WTC11 (cell line): ENCODE results near the gene BCL2L11. TPM values are rescaled to one million over a fixed set of nuclear protein-coding genes. Genes with fewer than 3 reads are reported as not detected.

Experiments
- CREM ChIP-seq: sonication (generic); formaldehyde crosslinking; IDR thresholded peaks from 2 replicates; pipeline ENCODE4 v1.8.1; 2022; ENCODE audit warnings: mild to moderate bottlenecking, missing genetic modification reagents, moderate library complexity
- ELF4 ChIP-seq: sonication (generic); formaldehyde crosslinking; IDR thresholded peaks from 2 replicates; pipeline ENCODE4 v1.8.1; 2022; ENCODE audit warnings: low read depth, mild to moderate bottlenecking, moderate library complexity, missing genetic modification reagents
- ETV6 ChIP-seq: sonication (generic); formaldehyde crosslinking; IDR thresholded peaks from 2 replicates; pipeline ENCODE4 v1.8.1; 2022; ENCODE audit warnings: mild to moderate bottlenecking, missing genetic modification reagents
- GTF2I ChIP-seq: fragments of 250-450 bp; sonication (Bioruptor Pico); conservative IDR thresholded peaks from 2 replicates; pipeline ENCODE4 v1.4.0; 2021; ENCODE audit warnings: mild to moderate bottlenecking
- HMGA2 ChIP-seq: fragments of 250-450 bp; sonication (Bioruptor Pico); IDR thresholded peaks from 2 replicates; pipeline ENCODE4 v1.4.0; 2021; ENCODE audit warnings: mild to moderate bottlenecking, moderate library complexity
- IRF2 ChIP-seq: sonication (generic); formaldehyde crosslinking; IDR thresholded peaks from 2 replicates; pipeline ENCODE4 v1.8.0; 2022; ENCODE audit warnings: low read depth, missing genetic modification reagents, borderline replicate concordance
- JUN ChIP-seq: sonication (generic); formaldehyde crosslinking; IDR thresholded peaks from 2 replicates; pipeline ENCODE4 v1.8.0; 2023; ENCODE audit warnings: mild to moderate bottlenecking, missing genetic modification reagents
- MAX ChIP-seq: sonication (generic); formaldehyde crosslinking; IDR thresholded peaks from 2 replicates; pipeline ENCODE4 v1.8.0; 2022; ENCODE audit warnings: mild to moderate bottlenecking, missing genetic modification reagents
- NFATC4 ChIP-seq: fragments of 250-450 bp; sonication (Bioruptor Pico); IDR thresholded peaks from 2 replicates; pipeline ENCODE4 v1.9.0; 2021; ENCODE audit warnings: mild to moderate bottlenecking
- NFE2L1 ChIP-seq: sonication (generic); formaldehyde crosslinking; IDR thresholded peaks from 2 replicates; pipeline ENCODE4 v1.8.1; 2023; ENCODE audit warnings: missing genetic modification reagents
- NFYB ChIP-seq: sonication (generic); formaldehyde crosslinking; conservative IDR thresholded peaks from 2 replicates; pipeline ENCODE4 v1.8.0; 2022; ENCODE audit warnings: low read depth, missing genetic modification reagents
- NR3C1 ChIP-seq: sonication (generic); formaldehyde crosslinking; conservative IDR thresholded peaks from 2 replicates; pipeline ENCODE4 v1.8.1; 2023; ENCODE audit warnings: low read depth, mild to moderate bottlenecking, missing genetic modification reagents
- RELA ChIP-seq: sonication (generic); formaldehyde crosslinking; IDR thresholded peaks from 2 replicates; pipeline ENCODE4 v1.8.1; 2022; ENCODE audit warnings: missing genetic modification reagents, mild to moderate bottlenecking, borderline replicate concordance
- SMAD3 ChIP-seq: sonication (generic); formaldehyde crosslinking; IDR thresholded peaks from 2 replicates; pipeline ENCODE4 v1.8.0; 2022; ENCODE audit warnings: missing genetic modification reagents, mild to moderate bottlenecking, borderline replicate concordance
- SP1 ChIP-seq: sonication (generic); formaldehyde crosslinking; conservative IDR thresholded peaks from 2 replicates; pipeline ENCODE4 v1.8.1; 2022; ENCODE audit warnings: missing genetic modification reagents
- TCF7 ChIP-seq: sonication (generic); formaldehyde crosslinking; IDR thresholded peaks from 2 replicates; pipeline ENCODE4 v1.8.0; 2022; ENCODE audit warnings: mild to moderate bottlenecking, low read depth, missing genetic modification reagents, moderate library complexity
- TEAD1 ChIP-seq: sonication (generic); formaldehyde crosslinking; IDR thresholded peaks from 2 replicates; pipeline ENCODE4 v1.8.0; 2022; ENCODE audit warnings: mild to moderate bottlenecking, missing genetic modification reagents
- TEAD4 ChIP-seq: sonication (generic); formaldehyde crosslinking; IDR thresholded peaks from 2 replicates; pipeline ENCODE4 v1.8.0; 2022; ENCODE audit warnings: mild to moderate bottlenecking, missing genetic modification reagents
- TP53 ChIP-seq: sonication (generic); formaldehyde crosslinking; IDR thresholded peaks from 2 replicates; pipeline ENCODE4 v1.8.1; 2023; ENCODE audit warnings: mild to moderate bottlenecking, missing genetic modification reagents
- ZBTB43 ChIP-seq: sonication (generic); formaldehyde crosslinking; IDR thresholded peaks from 2 replicates; pipeline ENCODE4 v1.8.1; 2023; ENCODE audit warnings: mild to moderate bottlenecking, missing genetic modification reagents
- ZNF121 ChIP-seq: sonication (generic); formaldehyde crosslinking; IDR thresholded peaks from 2 replicates; pipeline ENCODE4 v1.8.0; 2023; ENCODE audit warnings: missing genetic modification reagents
- ZNF219 ChIP-seq: sonication (generic); formaldehyde crosslinking; IDR thresholded peaks from 2 replicates; pipeline ENCODE4 v1.8.0; 2023; ENCODE audit warnings: missing genetic modification reagents, mild to moderate bottlenecking, borderline replicate concordance
- ZNF232 ChIP-seq: sonication (generic); formaldehyde crosslinking; IDR thresholded peaks from 2 replicates; pipeline ENCODE4 v1.8.0; 2022; ENCODE audit warnings: mild to moderate bottlenecking, missing genetic modification reagents
- ZNF416 ChIP-seq: fragments of 250-450 bp; sonication (Bioruptor Pico); IDR thresholded peaks from 2 replicates; pipeline ENCODE4 v1.9.0; 2021; ENCODE audit warnings: mild to moderate bottlenecking, inconsistent platforms
- ZNF423 ChIP-seq: fragments of 250-450 bp; sonication (Bioruptor Pico); IDR thresholded peaks from 2 replicates; pipeline ENCODE4 v2.1.2; 2022; ENCODE audit warnings: mild to moderate bottlenecking, moderate library complexity
- total RNA-seq: library from RNA; stranded (reverse); gene quantifications from 3 replicates; pipeline ENCODE4 v1.2.3, GENCODE V29; 2021
- TF ChIP-seq, protein P1 (sequence below): fragments of 250-450 bp; sonication (Bioruptor Pico); conservative IDR thresholded peaks from 2 replicates; pipeline ENCODE4 v1.9.0; 2021; ENCODE audit warnings: mild to moderate bottlenecking
- TF ChIP-seq, protein P2 (sequence below): fragments of 250-450 bp; sonication (Bioruptor Pico); IDR thresholded peaks from 2 replicates; pipeline ENCODE4 v1.9.0; 2021; ENCODE audit warnings: mild to moderate bottlenecking
- TF ChIP-seq, protein P3 (sequence below): sonication (generic); formaldehyde crosslinking; conservative IDR thresholded peaks from 2 replicates; pipeline ENCODE4 v1.8.1; 2022; ENCODE audit warnings: mild to moderate bottlenecking, missing genetic modification reagents
- TF ChIP-seq, protein P4 (sequence below): fragments of 250-450 bp; sonication (Bioruptor Pico); IDR thresholded peaks from 2 replicates; pipeline ENCODE4 v1.8.0; 2021; ENCODE audit warnings: mild to moderate bottlenecking
- TF ChIP-seq, protein P5 (sequence below): sonication (generic); formaldehyde crosslinking; IDR thresholded peaks from 2 replicates; pipeline ENCODE4 v1.8.1; 2022; ENCODE audit warnings: low read depth, mild to moderate bottlenecking, moderate library complexity, missing genetic modification reagents, borderline replicate concordance
- TF ChIP-seq, protein P6 (sequence below): fragments of 250-450 bp; sonication (Bioruptor Pico); IDR thresholded peaks from 2 replicates; pipeline ENCODE4 v1.9.0; 2021; ENCODE audit warnings: mild to moderate bottlenecking

BCL2L11 gene
- total RNA-seq, 1 experiment from 2014 or later, result 19.3 TPM

GRCh38 chr2:111122631-111123421 is 2.1 kb downstream of the BCL2L11 start (continued):
- TF ChIP-seq, protein P1, sequence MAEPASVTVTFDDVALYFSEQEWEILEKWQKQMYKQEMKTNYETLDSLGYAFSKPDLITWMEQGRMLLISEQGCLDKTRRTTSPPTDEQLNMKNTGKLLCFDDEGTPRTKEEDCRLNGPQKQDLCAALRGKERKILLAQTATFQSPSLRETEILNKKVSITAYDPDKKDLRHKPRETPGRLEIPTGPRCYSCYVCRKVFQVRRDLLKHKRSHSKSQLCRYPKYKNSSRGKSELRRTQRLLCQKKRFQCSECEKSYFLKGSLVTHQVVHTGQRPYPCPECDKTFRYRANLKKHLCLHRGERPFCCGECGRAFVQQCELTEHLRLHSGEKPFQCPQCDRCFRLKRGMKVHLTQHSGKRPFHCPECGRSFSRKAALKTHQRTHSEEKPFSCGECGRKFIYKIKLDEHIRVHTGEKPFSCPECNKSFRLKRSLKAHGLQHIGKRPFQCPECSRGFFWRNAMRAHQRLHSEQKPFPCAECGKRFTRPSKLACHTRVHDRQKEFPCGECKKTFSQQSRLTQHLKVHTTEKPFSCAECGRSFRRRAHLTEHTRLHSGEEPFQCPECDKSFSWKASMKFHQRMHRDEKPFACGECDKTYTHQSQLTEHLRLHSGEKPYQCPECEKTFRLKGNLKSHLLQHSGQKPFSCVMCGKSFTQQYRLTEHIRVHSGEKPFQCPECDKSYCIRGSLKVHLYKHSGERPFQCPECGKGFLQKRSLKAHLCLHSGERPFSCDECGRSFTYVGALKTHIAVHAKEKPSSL, result no peak
- TF ChIP-seq SP1 (CRISPR knock-in tag), result no peak
- no peak for TF ChIP-seq SMAD3
- TF ChIP-seq ZNF423 (CRISPR knock-in tag), result no peak
- TF ChIP-seq GTF2I (CRISPR knock-in tag), result 0 out of 2 replicates have a peak, but pooled peaks have one; percentile 6
- TF ChIP-seq JUN (CRISPR knock-in tag), result no peak
- TF ChIP-seq TEAD1, result no peak
- TF ChIP-seq MAX, result peak; percentile 60; the same call in 1 of the 2 replicates
- no peak for TF ChIP-seq TEAD4
- TF ChIP-seq CREM (CRISPR knock-in tag), result no peak
- TF ChIP-seq TP53 (CRISPR knock-in tag), result no peak
- TF ChIP-seq ZNF219 (CRISPR knock-in tag), result no peak
- TF ChIP-seq, protein P2, sequence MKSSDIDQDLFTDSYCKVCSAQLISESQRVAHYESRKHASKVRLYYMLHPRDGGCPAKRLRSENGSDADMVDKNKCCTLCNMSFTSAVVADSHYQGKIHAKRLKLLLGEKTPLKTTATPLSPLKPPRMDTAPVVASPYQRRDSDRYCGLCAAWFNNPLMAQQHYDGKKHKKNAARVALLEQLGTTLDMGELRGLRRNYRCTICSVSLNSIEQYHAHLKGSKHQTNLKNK, result no peak
- TF ChIP-seq HMGA2 (CRISPR knock-in tag), result no peak
- no peak for TF ChIP-seq IRF2
- no peak for TF ChIP-seq NR3C1
- TF ChIP-seq ZNF121 (CRISPR knock-in tag), result no peak
- TF ChIP-seq NFE2L1 (CRISPR knock-in tag), result peak; percentile 34; the same call in 1 of the 2 replicates
- TF ChIP-seq ETV6 (CRISPR knock-in tag), result 0 out of 2 replicates have a peak, but pooled peaks have one; percentile 36
- peak; percentile 41; the same call in 1 of the 2 replicates for TF ChIP-seq ZBTB43
- TF ChIP-seq RELA (CRISPR knock-in tag), result no peak
- TF ChIP-seq, protein P3, sequence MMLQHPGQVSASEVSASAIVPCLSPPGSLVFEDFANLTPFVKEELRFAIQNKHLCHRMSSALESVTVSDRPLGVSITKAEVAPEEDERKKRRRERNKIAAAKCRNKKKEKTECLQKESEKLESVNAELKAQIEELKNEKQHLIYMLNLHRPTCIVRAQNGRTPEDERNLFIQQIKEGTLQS (CRISPR knock-in tag), result no peak
- no peak for TF ChIP-seq ZNF416 (CRISPR knock-in tag)
- no peak for TF ChIP-seq NFATC4 (CRISPR knock-in tag)
- TF ChIP-seq, protein P4, sequence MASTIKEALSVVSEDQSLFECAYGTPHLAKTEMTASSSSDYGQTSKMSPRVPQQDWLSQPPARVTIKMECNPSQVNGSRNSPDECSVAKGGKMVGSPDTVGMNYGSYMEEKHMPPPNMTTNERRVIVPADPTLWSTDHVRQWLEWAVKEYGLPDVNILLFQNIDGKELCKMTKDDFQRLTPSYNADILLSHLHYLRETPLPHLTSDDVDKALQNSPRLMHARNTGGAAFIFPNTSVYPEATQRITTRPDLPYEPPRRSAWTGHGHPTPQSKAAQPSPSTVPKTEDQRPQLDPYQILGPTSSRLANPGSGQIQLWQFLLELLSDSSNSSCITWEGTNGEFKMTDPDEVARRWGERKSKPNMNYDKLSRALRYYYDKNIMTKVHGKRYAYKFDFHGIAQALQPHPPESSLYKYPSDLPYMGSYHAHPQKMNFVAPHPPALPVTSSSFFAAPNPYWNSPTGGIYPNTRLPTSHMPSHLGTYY (CRISPR knock-in tag), result no peak
- TF ChIP-seq, protein P5, sequence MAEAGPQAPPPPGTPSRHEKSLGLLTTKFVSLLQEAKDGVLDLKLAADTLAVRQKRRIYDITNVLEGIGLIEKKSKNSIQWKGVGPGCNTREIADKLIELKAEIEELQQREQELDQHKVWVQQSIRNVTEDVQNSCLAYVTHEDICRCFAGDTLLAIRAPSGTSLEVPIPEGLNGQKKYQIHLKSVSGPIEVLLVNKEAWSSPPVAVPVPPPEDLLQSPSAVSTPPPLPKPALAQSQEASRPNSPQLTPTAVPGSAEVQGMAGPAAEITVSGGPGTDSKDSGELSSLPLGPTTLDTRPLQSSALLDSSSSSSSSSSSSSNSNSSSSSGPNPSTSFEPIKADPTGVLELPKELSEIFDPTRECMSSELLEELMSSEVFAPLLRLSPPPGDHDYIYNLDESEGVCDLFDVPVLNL (CRISPR knock-in tag), result no peak
- TF ChIP-seq ELF4 (CRISPR knock-in tag), result no peak
- TF ChIP-seq, protein P6, sequence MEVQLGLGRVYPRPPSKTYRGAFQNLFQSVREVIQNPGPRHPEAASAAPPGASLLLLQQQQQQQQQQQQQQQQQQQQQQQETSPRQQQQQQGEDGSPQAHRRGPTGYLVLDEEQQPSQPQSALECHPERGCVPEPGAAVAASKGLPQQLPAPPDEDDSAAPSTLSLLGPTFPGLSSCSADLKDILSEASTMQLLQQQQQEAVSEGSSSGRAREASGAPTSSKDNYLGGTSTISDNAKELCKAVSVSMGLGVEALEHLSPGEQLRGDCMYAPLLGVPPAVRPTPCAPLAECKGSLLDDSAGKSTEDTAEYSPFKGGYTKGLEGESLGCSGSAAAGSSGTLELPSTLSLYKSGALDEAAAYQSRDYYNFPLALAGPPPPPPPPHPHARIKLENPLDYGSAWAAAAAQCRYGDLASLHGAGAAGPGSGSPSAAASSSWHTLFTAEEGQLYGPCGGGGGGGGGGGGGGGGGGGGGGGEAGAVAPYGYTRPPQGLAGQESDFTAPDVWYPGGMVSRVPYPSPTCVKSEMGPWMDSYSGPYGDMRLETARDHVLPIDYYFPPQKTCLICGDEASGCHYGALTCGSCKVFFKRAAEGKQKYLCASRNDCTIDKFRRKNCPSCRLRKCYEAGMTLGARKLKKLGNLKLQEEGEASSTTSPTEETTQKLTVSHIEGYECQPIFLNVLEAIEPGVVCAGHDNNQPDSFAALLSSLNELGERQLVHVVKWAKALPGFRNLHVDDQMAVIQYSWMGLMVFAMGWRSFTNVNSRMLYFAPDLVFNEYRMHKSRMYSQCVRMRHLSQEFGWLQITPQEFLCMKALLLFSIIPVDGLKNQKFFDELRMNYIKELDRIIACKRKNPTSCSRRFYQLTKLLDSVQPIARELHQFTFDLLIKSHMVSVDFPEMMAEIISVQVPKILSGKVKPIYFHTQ (CRISPR knock-in tag), result no peak
- peak; percentile 79; the same call in 1 of the 2 replicates for TF ChIP-seq TCF7
- no peak for TF ChIP-seq NFYB
- no peak for TF ChIP-seq ZNF232 (CRISPR knock-in tag)
